ENCODE data around the gene E2F6.

E2F6 gene

GRCh38 chr2:11446733-11447248, 19.2 kb downstream of the E2F6 start:
- DNase-seq (ENCODE audit: low read depth) = no peak
- TF ChIP-seq CTCF (IDR thresholded peaks at IDR 0.05; ENCODE audit: control insufficient read depth, extremely low read depth, insufficient read depth) = peak; percentile 72
- no peak overlapping the region for H3K4me3 ChIP-seq (ENCODE audit: low read depth, low read length)

- TF ChIP-seq CTCF (IDR thresholded peaks at IDR 0.05; ENCODE audit: control insufficient read depth, extremely low read depth, insufficient read depth) = no peak
- DNase-seq (ENCODE audit: low read depth) = no peak
- no peak overlapping the region for H3K4me3 ChIP-seq (ENCODE audit: low read depth, low read length)
Measured at GRCh38 chr2:11444737-11445136, 21.2 kb downstream of the E2F6 start.

- DNase-seq (ENCODE audit: low read depth) = no peak
- no peak overlapping the region for H3K4me3 ChIP-seq (ENCODE audit: low read depth, low read length)
- TF ChIP-seq CTCF (IDR thresholded peaks at IDR 0.05; ENCODE audit: control insufficient read depth, extremely low read depth, insufficient read depth) = no peak
Measured at GRCh38 chr2:11438555-11439080, 27.3 kb downstream of the E2F6 start.

- no peak for TF ChIP-seq CTCF (IDR thresholded peaks at IDR 0.05; ENCODE audit: control insufficient read depth, extremely low read depth, insufficient read depth)
- DNase-seq (ENCODE audit: low read depth) = no peak
- no peak overlapping the region for H3K4me3 ChIP-seq (ENCODE audit: low read depth, low read length)
Measured at GRCh38 chr2:11437602-11438001, 28.4 kb downstream of the E2F6 start.

- H3K4me3 ChIP-seq (ENCODE audit: low read depth, low read length) = no peak overlapping the region
- TF ChIP-seq CTCF (IDR thresholded peaks at IDR 0.05; ENCODE audit: control insufficient read depth, extremely low read depth, insufficient read depth) = no peak
- DNase-seq (ENCODE audit: low read depth) = no peak
Measured at GRCh38 chr2:11435036-11435435, 30.9 kb downstream of the E2F6 start.

GRCh38 chr2:11434443-11434842, 31.5 kb downstream of the E2F6 start:
- H3K4me3 ChIP-seq (ENCODE audit: low read depth, low read length) = no peak overlapping the region
- DNase-seq (ENCODE audit: low read depth) = no peak
- TF ChIP-seq CTCF (IDR thresholded peaks at IDR 0.05; ENCODE audit: control insufficient read depth, extremely low read depth, insufficient read depth) = no peak

GRCh38 chr2:11433822-11434221, 32.1 kb downstream of the E2F6 start:
- DNase-seq (ENCODE audit: low read depth) = no peak
- no peak for TF ChIP-seq CTCF (IDR thresholded peaks at IDR 0.05; ENCODE audit: control insufficient read depth, extremely low read depth, insufficient read depth)
- H3K4me3 ChIP-seq (ENCODE audit: low read depth, low read length) = no peak overlapping the region
